ENCODE measurements around the gene RPS6KA4.
"Not testable (repeated sequence)": the region's sequence is repeated elsewhere in the genome, so short reads cannot be mapped to it uniquely, and the experiment has no call there.

The RPS6KA4 gene

DNA sequence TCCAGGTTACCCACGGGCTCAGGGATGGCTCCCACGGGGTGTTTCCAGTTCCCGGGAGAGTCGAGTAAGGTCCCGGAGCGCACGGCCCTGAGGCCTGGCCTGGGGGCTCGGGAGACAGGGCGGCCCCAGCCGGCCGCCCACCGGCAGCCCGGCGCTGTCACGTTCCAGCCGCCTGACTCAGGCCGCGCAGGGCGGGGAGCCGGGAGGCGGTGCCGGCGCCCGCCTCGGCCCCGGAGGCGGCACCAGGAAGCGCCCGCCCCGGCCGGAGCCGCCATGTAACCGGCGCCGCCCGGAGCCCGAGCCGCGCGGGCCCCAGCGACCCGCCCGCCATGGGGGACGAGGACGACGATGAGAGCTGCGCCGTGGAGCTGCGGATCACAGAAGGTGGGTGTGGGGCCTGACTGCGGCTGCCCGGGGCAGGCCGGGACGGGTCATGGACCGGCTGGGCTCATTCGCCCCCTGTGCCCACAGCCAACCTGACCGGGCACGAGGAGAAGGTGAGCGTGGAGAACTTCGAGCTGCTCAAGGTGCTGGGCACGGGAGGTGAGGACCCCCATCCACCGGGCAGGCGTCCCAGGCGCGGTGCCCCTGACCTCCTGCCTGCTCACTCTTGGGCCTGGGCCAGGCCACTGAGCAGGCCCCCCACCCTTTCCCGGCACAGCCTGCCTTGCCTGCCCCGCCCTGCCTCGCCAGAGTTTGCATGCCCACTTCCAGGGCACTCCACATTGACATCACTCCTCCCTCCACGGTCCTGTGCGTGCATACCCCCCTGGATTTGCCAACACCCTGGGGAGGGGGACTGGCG lies at the start of gene RPS6KA4:
Gene RPS6KA4, plus strand, starts transcription at position 256 of the 805 bp plus-strand sequence. Its CDS starts 74 bp downstream, at position 330.
- peak; percentile 44 to 51 for DNase-seq (ENCODE audit: low read depth in 2 of 2)

DNA sequence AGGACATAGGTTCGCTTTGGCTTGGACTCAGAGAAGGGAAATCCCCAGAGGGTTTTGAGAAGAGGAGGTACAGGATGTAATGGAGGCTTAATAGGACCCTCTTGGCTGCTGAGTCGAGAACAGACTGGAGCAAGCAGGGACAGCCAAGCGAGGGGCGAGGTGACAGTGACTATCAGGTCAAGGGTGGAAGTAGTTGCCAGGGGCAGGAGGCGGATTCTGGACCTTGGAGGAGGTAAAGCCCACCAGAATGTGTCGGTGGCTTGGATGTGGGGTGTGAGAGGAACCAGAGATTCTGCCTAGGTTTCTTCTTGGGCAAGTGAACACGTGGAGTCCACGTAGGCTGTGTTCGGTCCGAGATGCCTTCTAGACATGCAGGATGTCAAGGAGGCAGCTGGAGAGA lies 46.0 kb upstream of the RPS6KA4 start:
- no peak for DNase-seq (ENCODE audit: low read depth in 2 of 2)

DNA sequence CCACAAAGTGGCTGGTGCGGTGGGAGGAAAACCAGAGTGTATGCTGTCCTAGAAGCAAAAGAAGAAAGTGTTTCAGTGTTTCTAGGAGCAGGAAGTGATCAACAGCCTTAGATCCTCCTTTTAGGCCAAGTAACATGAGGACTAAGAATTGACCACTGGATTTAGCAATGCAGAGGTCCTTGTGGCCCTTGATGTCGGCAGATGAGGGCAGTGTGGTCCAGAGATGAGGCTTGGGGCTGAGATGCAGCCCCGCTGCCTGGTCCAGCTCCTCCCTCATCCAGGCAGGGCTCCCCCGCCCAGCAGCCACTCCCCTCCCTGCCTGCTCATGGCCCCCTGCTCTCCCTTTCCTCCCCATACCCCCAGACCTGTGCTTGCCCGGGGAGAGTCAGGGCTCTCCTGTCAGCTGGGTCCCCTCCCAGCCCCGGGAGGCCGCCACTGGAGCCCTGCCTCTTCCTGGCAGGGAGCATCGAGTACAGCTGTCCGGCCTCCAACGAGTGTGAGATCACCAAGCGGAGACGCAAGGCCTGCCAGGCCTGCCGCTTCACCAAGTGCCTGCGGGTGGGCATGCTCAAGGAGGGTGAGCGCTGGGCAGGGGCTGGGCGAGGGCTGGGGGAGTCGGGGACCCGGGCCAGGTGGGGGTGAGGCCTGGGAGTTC lies 45.3 kb upstream of the RPS6KA4 start:
- DNase-seq (ENCODE audit: low read depth in 2 of 2) = no peak

DNA sequence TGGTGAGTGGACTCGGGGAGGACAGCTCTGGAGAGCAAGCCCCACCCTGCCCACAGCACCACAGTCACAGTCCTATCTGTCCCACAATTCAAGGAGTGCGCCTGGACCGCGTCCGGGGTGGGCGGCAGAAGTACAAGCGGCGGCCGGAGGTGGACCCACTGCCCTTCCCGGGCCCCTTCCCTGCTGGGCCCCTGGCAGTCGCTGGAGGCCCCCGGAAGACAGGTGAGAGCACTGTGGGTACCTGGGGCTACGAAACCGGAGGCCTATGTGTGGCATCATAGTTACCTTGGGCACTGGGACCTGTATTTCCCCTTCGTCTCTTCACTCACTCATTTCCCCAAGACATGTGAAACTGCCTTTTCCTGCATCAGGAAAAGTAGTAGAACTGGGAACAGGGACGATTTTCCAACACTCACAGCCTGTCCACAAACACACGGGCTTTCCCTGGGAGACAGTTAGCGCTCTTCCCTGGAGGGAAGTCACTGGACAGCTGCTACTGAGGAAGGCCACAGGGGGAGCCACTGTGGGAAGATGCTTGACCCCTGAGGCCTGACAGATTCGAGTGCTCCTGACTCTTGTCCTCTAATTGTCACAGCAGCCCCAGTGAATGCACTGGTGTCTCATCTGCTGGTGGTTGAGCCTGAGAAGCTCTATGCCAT lies 44.7 kb upstream of the RPS6KA4 start:
- no peak for DNase-seq (ENCODE audit: low read depth in 2 of 2)

DNA sequence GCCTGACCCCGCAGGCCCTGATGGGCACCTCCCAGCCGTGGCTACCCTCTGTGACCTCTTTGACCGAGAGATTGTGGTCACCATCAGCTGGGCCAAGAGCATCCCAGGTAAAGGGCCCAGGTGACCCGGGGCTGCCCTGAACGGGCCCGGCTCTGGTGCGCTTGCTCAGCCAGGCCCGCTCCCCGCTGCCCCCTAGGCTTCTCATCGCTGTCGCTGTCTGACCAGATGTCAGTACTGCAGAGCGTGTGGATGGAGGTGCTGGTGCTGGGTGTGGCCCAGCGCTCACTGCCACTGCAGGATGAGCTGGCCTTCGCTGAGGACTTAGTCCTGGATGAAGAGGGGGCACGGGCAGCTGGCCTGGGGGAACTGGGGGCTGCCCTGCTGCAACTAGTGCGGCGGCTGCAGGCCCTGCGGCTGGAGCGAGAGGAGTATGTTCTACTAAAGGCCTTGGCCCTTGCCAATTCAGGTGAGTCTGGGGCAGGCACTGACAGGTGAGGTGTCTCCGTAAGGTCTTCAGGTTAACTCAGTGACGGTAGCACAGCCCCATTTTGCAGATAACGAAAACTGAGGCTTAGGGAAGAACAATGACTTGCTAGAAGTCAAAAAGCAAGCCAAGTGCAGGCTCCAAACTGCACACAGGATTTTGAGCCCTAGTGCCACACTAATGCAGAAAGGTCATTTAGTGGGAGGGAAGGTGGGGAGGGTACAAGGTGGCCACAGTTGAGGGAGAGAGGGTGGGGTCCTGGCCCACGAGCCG lies 44.0 kb upstream of the RPS6KA4 start:
- DNase-seq (ENCODE audit: low read depth in 2 of 2) = no peak

DNA sequence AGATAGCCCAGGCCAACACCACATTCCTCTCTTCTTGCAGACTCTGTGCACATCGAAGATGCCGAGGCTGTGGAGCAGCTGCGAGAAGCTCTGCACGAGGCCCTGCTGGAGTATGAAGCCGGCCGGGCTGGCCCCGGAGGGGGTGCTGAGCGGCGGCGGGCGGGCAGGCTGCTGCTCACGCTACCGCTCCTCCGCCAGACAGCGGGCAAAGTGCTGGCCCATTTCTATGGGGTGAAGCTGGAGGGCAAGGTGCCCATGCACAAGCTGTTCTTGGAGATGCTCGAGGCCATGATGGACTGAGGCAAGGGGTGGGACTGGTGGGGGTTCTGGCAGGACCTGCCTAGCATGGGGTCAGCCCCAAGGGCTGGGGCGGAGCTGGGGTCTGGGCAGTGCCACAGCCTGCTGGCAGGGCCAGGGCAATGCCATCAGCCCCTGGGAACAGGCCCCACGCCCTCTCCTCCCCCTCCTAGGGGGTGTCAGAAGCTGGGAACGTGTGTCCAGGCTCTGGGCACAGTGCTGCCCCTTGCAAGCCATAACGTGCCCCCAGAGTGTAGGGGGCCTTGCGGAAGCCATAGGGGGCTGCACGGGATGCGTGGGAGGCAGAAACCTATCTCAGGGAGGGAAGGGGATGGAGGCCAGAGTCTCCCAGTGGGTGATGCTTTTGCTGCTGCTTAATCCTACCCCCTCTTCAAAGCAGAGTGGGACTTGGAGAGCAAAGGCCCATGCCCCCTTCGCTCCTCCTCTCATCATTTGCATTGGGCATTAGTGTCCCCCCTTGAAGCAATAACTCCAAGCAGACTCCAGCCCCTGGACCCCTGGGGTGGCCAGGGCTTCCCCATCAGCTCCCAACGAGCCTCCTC lies 43.1 kb upstream of the RPS6KA4 start:
- DNase-seq (ENCODE audit: low read depth in 2 of 2) = not testable (repeated sequence)

DNA sequence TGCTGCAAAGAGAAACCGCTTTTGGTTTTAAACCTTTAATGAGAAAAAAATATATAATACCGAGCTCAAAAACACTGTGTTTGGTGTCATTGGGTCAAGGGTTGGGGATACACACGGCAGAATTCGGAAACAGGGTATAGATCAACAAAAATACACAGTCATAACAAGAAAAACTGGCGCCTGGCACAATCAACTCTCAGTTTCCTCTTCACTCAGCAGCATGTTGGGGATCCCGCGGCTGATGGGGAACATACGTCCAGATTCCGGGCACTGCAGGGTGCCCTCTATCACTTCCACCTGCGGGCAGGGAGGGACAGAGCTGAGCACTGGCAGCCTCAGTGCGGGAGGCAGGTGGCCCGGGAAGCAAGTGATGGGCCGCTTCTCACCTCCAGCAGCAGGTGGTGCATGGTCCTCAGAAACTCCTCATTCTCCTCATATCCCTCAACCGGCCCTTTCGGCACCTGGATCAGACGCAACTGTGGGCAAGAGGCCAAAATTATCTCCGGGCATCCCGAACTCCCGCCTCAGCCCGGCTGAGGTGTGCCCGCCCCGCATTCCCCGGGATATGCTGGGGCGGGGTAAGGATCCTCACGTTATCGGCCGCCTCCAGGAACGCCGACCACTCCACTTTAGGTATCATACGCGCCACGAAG lies 42.2 kb upstream of the RPS6KA4 start:
- DNase-seq (ENCODE audit: low read depth in 2 of 2) = no peak

DNA sequence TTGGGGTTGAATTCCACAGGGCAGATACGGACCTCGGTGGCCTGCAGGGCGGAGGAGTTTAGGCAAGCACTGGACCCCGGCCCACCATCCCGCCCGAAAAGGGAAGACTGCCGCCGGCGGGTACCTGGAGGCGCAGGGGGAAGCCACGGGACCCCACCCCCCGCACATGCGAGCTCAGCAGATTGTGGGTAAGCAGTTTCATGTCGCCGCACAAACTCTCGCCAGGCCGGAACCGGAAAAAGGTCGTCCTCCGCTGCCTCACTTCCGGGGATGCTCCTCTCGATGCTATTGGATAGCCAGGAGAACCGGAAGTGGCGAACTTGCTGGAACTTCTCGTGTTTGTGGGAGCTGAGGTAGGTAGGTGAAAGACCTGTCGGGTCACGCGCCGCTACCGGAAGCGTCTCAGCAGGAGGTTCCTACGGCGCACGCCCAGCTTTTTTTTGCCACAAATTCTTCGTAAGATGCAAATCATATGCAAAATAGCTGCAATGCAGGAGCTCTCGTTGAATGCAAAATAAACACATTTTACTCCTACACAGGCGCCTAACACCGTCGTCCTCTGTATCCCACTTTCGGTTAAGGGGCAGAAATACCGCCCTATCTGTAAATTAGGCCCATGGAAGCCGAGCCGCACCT lies 41.5 kb upstream of the RPS6KA4 start, which contains the start of gene TRMT112:
Gene TRMT112, minus strand, starts transcription at position 235 of the 636 bp plus-strand sequence. Its CDS starts 33 bp downstream, at position 202.
- peak; percentile 87 to 95 for DNase-seq (ENCODE audit: low read depth in 2 of 2)

DNA sequence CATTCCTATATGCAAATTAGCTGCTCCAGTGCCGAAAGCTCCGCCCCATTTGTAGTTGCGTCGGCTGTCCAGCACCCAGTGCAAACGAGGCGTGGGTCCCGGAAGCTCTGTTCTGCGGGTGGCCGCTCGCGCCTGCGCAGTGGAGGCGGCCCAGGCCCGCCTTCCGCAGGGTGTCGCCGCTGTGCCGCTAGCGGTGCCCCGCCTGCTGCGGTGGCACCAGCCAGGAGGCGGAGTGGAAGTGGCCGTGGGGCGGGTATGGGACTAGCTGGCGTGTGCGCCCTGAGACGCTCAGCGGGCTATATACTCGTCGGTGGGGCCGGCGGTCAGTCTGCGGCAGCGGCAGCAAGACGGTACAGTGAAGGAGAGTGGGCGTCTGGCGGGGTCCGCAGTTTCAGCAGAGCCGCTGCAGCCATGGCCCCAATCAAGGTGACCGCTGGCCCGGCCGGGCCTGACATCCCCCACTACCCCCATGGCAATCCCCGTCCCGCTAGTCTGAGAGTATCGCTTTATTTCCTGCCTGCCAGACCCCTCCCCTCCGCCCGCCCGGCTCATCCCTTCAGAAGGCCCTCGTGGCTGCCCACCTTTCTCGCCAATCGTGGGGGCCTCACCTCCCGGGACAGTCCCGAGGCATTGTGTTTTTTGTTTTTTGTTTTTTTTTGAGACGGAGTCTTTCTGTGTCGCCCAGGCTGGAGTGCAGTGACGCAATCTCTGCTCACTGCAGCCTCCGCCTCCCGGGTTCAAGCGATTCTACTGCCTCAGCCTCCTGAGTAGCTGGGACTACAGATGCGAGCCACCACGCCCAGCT lies 40.8 kb upstream of the RPS6KA4 start, which contains the start of gene PRDX5:
Gene PRDX5, plus strand, starts transcription at position 161 of the 805 bp plus-strand sequence. Its CDS starts 95 bp downstream, at position 256.
- DNase-seq (ENCODE audit: low read depth in 2 of 2) = peak; percentile 89 to 93

DNA sequence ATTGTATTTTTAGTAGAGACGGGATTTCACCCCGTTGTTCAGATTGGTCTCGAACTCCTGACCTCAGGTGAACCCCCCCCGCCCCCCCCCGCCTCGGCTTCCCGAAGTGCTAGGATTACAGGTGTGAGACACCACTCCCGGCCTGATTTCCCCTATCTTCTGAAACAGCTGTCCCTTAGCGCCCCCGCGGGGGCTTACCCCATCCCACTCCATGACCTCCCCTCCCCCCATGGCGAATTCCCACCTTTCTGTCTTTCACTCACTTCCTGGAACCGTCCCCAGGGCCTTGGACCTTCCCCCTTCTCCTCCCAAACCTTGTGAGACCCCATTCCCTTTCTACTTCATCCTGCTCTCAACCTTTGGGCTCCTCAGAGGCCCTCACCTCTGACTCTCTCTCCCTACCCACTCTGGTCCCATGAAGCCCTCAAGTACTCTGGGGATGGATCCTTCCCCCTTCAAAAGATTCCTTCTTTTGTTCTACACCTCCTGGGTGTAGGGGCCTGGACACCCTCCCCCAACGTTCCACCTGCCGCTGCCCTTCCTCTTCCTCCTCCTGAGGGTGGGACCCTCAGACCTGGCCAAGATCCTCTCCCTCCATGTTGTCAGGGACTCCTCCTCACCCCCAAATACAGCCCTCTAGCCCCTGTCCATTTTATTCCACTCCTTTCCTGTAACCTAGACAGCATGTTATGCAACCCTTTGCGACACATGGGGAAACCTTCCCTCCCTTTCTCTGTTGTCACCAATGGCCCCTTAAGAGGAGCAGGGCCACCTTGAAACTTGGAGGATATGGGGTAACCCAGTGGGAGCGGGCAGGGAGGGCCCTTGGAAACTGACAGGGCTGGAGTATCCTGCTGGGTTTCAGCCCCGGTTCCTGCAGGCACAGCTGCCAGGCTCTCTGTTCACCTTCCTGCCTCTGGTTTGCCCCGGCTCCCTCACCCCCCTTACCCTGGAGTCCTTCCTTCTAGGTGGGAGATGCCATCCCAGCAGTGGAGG lies 39.9 kb upstream of the RPS6KA4 start:
- DNase-seq (ENCODE audit: low read depth in 2 of 2) = no peak

DNA sequence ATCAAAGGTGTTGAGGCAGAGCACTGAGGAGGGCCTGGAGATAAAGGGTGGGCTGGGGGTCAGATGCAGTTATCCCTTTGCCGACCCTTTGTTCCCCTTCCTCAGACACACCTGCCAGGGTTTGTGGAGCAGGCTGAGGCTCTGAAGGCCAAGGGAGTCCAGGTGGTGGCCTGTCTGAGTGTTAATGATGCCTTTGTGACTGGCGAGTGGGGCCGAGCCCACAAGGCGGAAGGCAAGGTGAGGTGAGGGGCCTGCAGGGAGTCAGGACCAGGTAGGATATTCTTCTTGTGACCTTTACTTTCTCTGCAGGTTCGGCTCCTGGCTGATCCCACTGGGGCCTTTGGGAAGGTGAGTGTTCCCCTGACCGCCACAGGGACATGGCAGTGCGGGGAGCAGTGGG lies 38.4 kb upstream of the RPS6KA4 start:
- no peak for DNase-seq (ENCODE audit: low read depth in 2 of 2)

DNA sequence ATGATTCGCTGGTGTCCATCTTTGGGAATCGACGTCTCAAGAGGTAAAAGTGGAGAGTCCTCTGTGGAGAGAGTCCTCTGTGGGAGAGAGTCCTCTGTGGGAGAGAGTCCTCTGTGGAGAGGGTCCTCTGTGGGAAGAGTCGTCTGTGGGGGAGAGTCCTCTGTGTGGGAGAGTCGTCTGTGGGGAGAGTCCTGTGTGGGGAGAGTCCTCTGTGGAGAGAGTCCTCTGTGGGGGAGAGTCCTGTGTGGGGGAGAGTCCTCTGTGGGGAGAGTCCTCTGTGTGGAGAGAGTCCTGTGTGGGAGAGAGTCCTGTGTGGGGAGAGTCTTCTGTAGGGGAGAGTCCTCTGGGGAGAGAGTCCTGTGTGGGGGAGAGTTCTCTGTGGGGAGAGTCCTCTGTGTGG lies 37.9 kb upstream of the RPS6KA4 start:
- DNase-seq (ENCODE audit: low read depth in 2 of 2) = no peak

DNA sequence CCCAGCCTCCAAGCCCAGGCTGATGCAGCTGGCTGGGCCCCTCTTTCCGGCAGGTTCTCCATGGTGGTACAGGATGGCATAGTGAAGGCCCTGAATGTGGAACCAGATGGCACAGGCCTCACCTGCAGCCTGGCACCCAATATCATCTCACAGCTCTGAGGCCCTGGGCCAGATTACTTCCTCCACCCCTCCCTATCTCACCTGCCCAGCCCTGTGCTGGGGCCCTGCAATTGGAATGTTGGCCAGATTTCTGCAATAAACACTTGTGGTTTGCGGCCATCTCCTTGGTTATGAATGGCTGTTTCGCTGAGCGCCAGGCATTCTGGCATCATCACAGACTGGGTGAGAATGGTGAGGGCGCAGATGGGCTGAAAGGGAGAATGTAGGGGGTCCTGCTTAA lies 37.4 kb upstream of the RPS6KA4 start:
- no peak for DNase-seq (ENCODE audit: low read depth in 2 of 2)

DNA sequence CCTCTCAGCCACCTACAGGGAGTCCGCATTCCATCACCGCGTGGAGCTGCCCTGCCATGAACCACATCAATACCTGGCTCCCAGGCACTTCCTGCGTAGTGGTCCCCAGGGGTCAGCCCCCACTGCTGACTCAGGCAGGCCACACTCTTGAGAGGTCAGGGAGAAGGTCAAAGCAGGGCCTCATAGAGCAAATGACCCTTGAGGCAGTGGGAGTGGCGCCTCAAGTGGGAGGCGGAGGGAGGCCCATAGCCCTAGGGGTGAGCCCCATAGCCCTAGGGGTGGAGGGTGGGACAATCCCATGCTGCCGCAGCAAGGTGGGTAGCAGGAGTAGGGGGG lies 36.1 kb upstream of the RPS6KA4 start:
- no peak for DNase-seq (ENCODE audit: low read depth in 2 of 2)

DNA sequence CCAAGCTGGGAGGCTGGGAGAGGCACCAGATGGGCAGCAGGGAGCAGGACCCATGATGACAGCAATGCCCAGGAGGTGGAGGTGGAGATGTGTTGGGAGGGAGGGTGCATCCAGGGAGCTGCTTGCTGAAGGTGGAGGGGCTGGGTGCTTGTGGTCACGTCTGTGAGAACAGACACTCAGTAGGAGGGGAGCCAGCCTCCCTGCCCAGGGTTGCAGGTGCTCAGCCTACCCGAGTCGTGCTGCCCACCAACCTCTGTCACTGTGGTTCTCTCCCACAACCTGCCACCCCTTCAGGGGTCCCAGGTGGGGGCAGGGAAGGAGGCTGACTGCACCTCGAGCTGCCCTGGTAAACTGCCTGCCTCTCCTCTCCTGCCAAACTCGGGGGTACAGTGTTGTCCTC lies 35.6 kb upstream of the RPS6KA4 start:
- no peak for DNase-seq (ENCODE audit: low read depth in 2 of 2)

DNA sequence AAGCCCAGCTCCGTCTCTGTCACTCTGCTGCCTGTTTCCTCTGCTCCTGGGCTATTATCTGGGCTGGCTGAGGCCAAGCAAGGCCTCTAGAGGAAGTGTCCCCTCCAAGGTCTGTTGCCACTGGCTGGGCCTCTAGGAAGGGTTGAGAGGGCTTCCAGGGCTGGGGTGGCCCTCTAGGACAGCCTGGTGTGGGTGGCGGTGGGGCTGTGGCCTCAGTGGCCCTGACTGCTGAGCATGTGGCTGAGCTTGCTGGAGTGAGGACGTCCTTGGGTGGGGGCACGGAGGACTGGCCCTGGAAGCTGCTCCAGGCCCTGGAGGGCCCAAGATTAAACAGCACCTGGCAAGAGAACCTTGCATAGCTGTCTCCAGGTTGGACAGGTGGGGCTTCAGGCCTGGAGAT lies 35.0 kb upstream of the RPS6KA4 start:
- not testable (repeated sequence) for DNase-seq (ENCODE audit: low read depth in 2 of 2)

DNA sequence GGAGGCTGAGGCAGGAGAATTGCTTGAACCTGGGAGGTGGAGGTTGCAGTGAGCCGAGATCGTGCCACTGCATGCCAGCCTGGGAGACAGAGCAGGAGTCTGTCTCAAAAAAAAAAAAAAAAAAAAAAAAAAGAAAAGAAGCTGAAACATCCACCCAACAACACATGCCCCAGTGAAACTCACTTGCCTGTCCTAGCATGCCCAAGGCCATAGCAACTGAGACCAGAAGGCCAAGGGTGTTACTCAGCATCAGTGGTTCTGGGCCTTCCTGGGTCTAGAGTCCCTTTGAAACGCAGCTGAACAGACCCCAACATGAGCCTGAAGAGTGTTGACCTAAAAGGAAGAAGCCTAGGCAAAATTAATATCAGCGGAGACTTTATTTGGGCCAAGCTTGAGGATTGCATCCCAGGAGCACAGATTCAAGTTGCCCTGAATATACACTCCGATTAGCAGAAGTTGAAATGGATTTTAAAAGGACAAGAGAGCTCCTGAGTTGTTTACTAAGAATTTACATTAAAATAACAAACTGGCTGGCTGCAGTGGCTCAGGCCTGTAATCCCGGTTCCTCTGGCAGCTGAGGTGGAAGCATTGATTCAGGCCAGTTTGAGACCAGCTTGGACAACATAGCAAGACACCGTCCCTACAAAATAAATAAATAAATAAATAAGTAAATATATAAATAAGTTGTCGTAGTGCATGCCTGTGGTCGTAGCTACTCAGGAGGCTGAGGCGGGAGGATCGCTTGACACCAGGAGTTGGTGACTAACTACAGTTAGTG lies 34.1 kb upstream of the RPS6KA4 start:
- DNase-seq (ENCODE audit: low read depth in 2 of 2) = no peak
